Activated T-helper 2 cell treated with anti-CD3 and anti-CD28 coated beads, Interferon-gamma antibody, Interleukin-2, Interleukin-4, amounts not matched to agents 10 μg/mL and 5 μg/mL and 100 μg/mL, durations not matched to agents 14 hours and 24 hours and 36 hours (primary cell): ENCODE results near the gene CAMK2B. TPM values are rescaled to one million over a fixed set of nuclear protein-coding genes. Genes with fewer than 3 reads are reported as not detected.

ENCODE experiments used
- DNase-seq: peaks from one replicate; pipeline ENCODE4 v3.0.0; 2021; ENCODE audit warnings: low spot score
- H3K27ac Mint-ChIP-seq: one replicate; pipeline ENCODE4 v1.8.0; 2021; ENCODE audit warnings: mixed read lengths
- H3K27me3 Mint-ChIP-seq: one replicate; pipeline ENCODE4 v1.8.0; 2021; ENCODE audit warnings: low read depth, mixed read lengths
- H3K36me3 Mint-ChIP-seq: one replicate; pipeline ENCODE4 v1.8.0; 2021; ENCODE audit warnings: low read depth, mixed read lengths
- H3K4me1 Mint-ChIP-seq: one replicate; pipeline ENCODE4 v1.8.0; 2021; ENCODE audit warnings: low read depth, mixed read lengths
- H3K4me3 Mint-ChIP-seq: one replicate; pipeline ENCODE4 v1.8.0; 2021; ENCODE audit warnings: low read depth, mild to moderate bottlenecking, moderate library complexity, mixed read lengths
- H3K9me3 Mint-ChIP-seq: one replicate; pipeline ENCODE4 v1.8.0; 2021; ENCODE audit warnings: mixed read lengths
- intact Hi-C: fragments of 100-400 bp; cut with micrococcal nuclease; formaldehyde crosslinking; loops from one replicate; pipeline ENCODE4 v1.15.1; 2023
- total RNA-seq: library from RNA; stranded (reverse); gene quantifications from 2 replicates; pipeline ENCODE4 v1.2.3, GENCODE V29; 2022

Gene CAMK2B
- total RNA-seq, 1 donor from 2014 or later, result 1.9 TPM

DNA sequence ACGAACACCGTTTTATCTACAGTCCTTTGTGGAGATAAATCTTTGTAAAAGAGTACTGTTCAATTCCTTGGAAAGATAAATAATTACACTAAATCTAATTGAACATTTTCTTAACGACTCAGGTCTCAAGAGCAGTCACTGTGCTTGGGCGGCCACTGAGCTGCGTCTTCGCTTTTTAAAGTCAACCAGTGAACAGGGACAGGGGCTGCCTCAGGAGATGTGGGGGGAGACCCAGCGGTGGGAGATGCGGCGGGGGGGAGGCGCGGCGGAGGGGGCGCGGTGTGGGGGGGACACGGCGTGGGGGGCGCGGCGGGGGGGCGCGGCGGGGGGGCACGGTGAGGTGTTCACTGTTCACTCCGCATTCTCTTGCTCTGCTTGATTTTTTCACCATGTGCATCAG lies 39.8 kb downstream of the CAMK2B start:
- Mint-ChIP-seq H3K27ac (no peak overlapping the region), H3K9me3 (no peaks in the 10 kb centered on the region), H3K4me3 (no peak overlapping the region), H3K27me3 (peaks cover 2% of the 10 kb centered on the region), H3K36me3 (no peaks in the 10 kb centered on the region), H3K4me1 (no peaks in the 10 kb centered on the region)
- no peak for DNase-seq
- intact Hi-C loops, result no loop called here

DNA sequence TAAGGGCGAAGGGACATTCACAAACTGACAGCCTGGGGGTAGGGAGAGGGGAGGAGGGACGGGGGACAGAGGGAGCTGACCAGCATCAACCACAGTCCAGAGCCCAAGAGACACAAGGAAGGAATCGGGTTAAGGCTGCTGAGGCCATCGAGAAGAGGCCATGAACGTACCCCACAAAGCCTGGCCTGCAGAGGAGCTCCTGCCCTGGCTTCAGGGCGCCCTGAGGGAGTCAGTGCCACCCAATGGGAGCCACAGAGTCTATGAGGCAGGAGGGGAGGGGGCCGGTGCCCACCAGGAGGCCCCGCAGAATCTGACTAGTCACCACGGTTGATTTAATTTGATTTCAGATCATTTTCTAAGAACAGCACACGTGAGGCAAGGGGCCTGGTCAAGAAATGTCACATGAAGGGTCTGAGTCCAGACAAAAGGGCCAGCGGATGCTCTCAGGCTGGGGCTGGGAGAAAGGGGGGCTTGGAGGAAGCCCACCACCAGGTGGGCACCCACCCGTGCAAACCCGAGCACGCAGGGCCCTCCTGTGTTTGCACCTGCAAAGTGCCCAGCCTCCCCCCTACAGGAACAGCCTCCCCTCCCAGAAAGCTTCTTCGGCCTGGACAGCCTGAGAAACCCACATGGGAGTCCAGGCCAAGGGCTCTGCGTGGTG lies 40.4 kb downstream of the CAMK2B start:
- intact Hi-C loops, result no loop called here
- Mint-ChIP-seq H3K4me1 (no peaks in the 10 kb centered on the region), H3K4me3 (no peak overlapping the region), H3K27me3 (no peaks in the 10 kb centered on the region), H3K36me3 (no peaks in the 10 kb centered on the region), H3K9me3 (no peaks in the 10 kb centered on the region), H3K27ac (no peak overlapping the region)
- no peak for DNase-seq

DNA sequence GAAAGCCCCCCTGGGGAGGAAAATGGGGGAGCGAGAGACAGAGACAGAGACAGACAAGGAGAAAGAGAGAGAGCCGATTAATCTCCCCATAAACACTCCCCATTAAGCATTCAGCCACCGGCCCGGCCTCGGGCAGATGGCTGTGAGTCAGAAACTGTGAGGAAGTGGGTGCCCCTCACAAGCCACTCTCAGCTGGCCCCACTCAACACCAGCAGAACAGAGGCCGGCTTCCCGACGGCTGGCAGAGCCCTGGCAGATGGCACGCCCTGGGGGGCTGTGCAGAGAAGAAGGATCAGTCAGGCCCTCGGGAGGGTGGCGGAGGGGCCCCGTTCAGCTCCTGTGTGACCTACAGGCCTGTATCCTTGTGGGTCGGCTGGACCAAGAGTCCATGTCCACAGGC lies 41.2 kb downstream of the CAMK2B start:
- no peak for DNase-seq
- Mint-ChIP-seq H3K9me3 (no peaks in the 10 kb centered on the region), H3K4me1 (no peaks in the 10 kb centered on the region), H3K4me3 (no peak overlapping the region), H3K27me3 (no peaks in the 10 kb centered on the region), H3K36me3 (no peaks in the 10 kb centered on the region), H3K27ac (no peak overlapping the region)
- intact Hi-C loops, result no loop called here

DNA sequence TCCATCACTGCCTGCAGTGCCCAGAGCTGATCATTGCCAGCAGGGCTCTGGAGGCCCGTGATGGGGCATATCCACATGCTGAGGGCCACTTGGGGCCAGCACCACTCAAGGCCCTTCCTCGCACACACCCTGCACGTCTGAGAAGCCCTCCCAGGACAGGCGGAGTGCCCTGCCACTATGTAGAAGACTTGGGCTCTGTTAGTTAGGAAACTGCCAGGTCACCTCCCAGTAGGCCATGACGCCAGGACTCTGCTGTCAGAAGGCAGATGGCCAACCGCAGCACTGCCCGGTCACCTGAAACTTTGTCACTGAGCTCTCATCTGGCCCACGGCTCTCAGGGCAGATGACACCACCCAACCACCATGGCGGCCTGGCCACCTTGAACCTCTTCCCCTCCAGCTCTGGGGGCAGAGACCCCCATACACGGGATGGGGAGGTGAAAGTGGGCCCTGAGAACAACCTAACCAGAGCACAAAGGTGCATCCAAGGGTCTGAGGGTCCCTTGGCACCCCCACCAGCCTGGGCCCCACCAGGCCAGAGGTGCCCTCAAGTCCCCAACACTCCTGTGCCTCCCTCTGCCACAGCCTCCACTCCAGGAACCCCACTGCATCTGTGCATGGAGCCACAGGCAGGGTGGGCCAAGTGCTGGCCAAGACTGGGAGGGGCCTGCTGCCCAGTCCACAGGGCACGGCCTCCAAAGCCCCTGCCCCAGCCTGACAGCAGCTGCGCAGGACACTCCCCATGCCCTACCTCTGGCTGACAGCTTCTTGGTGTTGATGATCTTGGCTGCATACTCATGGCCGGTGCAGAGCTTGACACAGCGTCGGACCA lies 41.8 kb downstream of the CAMK2B start:
- intact Hi-C loops, result no loop called here
- Mint-ChIP-seq H3K27ac (no peak overlapping the region), H3K9me3 (no peaks in the 10 kb centered on the region), H3K4me1 (no peaks in the 10 kb centered on the region), H3K27me3 (no peaks in the 10 kb centered on the region), H3K4me3 (no peak overlapping the region), H3K36me3 (no peaks in the 10 kb centered on the region)
- DNase-seq, result no peak

DNA sequence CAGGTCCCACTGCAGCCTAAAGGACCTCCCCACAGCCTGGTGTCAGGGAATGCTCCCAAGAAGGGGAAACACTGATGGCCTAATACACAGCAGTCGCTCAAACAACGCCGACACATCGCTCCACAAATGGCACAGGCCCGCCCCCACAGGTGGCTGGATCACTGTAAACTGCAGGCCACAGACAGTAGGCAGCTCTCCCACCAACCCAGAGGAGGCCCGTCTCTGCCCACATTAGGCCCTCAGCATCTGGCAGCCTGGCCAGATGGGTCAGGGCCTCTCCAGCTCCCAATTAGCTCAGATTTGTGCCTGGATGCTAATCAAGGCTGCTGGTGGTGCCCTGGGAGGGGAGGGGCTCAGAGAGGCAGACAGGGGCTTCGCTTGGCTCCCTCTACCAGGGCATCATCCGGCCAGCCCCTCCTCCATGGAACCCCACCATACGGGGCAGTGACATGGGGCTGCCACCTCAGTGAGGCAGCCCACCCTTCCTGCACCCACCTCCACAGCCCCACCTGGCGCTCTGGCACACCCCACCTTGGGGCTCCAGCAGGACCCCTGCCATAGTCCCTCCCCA lies 42.7 kb downstream of the CAMK2B start:
- Mint-ChIP-seq H3K4me3 (no peak overlapping the region), H3K36me3 (no peaks in the 10 kb centered on the region), H3K9me3 (no peaks in the 10 kb centered on the region), H3K27ac (no peak overlapping the region), H3K27me3 (no peaks in the 10 kb centered on the region), H3K4me1 (no peaks in the 10 kb centered on the region)
- intact Hi-C loops, result no loop called here
- no peak for DNase-seq

DNA sequence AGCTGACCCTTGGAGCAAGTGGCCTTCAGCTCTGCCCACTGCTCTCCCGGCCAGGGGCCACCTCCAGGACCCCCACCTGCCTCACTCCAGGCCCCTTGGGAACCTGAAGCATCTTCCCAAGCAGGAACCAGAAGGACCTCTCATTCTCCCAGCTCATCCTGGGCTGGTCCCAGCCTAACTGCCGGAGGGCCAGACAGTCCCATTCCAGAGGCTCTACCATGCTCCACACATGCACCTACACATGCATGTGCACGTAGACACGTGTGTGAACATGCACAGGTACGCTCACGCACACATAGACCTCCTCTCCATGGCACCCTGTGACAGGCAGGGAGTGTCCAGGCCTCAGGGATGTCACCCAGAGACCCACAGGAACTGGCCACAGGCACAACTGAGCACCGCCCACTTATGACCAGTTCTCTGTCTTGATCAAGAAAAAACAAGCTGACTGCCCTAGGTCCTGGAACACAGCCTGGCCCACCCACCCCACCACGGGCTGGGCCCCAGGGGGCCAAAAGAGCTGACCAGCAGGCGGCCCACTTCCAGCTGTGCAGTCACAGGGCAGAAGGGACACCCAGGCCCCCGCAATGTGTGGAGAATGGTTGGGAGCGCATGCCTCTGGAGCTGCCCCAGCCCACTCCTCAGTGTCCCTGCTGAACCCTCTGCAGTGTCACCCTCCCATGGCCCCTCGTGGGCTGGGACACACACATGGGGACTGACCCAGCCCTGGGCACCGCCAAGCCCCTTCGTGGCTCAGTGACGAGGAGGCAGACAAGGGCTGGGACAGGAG lies 43.4 kb downstream of the CAMK2B start:
- intact Hi-C loops, result no loop called here
- Mint-ChIP-seq H3K27ac (no peak overlapping the region), H3K4me1 (no peaks in the 10 kb centered on the region), H3K9me3 (no peaks in the 10 kb centered on the region), H3K4me3 (no peak overlapping the region), H3K27me3 (no peaks in the 10 kb centered on the region), H3K36me3 (no peaks in the 10 kb centered on the region)
- no peak for DNase-seq

DNA sequence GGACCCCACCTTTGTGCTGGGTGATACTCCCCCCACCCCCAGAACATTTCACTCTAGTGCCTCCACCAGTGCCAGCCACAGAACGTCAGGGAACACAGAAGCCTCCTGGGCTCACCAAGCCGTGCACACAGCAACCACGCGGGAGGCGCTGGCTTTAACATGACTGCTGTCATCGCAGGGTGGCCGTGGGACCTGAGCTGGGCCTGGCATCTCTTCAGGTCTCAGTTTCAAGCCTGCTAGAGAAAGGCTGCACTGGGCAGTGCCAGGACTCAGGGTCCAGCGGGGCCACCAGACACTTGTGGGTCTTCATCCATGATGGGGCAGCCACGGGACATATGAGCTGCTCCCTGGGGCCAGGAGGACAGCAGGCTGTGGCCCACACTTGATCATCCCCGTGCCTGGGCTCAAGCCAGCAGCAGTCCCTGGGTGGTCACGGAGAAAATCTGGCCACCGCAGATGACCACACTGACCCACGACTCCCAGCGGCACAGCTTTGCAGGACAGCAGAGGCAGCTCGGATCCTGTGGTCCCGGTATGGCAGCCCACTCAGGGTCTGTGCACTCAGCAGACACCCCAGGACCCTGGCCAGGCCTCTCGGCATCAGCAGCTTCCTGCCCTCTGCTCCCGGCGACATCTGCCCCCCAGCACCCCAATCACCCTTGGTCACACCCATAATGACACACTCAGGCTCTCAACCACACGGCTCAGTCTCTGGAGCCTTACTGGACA lies 44.2 kb downstream of the CAMK2B start:
- no peak overlapping the region for H3K4me3 Mint-ChIP-seq
- H3K27me3 Mint-ChIP-seq, result no peaks in the 10 kb centered on the region
- intact Hi-C loops, result no loop called here
- no peak overlapping the region for H3K27ac Mint-ChIP-seq
- H3K36me3 Mint-ChIP-seq, result no peaks in the 10 kb centered on the region
- H3K4me1 Mint-ChIP-seq, result no peaks in the 10 kb centered on the region
- DNase-seq, result no peak
- no peaks in the 10 kb centered on the region for H3K9me3 Mint-ChIP-seq

DNA sequence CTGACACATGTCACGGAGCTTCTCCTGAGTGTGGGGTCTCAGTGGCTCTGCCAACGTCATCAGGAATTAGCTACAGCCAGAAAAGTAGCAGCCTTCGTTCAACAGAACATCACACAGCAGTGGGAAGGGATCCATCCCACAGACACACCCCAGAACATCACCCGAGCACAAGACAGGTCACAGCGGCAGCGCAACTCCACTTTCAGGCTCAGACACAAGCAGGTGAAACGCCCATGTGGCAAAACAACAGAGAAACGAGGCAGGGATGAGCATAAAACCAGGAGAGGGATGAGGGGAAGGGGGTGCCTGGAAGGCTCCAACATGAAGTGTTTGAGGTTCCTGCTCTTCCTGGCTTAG lies 44.8 kb downstream of the CAMK2B start:
- no peak overlapping the region for H3K4me3 Mint-ChIP-seq
- H3K9me3 Mint-ChIP-seq, result no peaks in the 10 kb centered on the region
- intact Hi-C loops, result no loop called here
- no peak for DNase-seq
- H3K27me3 Mint-ChIP-seq, result no peaks in the 10 kb centered on the region
- no peaks in the 10 kb centered on the region for H3K4me1 Mint-ChIP-seq
- no peaks in the 10 kb centered on the region for H3K36me3 Mint-ChIP-seq
- no peak overlapping the region for H3K27ac Mint-ChIP-seq

DNA sequence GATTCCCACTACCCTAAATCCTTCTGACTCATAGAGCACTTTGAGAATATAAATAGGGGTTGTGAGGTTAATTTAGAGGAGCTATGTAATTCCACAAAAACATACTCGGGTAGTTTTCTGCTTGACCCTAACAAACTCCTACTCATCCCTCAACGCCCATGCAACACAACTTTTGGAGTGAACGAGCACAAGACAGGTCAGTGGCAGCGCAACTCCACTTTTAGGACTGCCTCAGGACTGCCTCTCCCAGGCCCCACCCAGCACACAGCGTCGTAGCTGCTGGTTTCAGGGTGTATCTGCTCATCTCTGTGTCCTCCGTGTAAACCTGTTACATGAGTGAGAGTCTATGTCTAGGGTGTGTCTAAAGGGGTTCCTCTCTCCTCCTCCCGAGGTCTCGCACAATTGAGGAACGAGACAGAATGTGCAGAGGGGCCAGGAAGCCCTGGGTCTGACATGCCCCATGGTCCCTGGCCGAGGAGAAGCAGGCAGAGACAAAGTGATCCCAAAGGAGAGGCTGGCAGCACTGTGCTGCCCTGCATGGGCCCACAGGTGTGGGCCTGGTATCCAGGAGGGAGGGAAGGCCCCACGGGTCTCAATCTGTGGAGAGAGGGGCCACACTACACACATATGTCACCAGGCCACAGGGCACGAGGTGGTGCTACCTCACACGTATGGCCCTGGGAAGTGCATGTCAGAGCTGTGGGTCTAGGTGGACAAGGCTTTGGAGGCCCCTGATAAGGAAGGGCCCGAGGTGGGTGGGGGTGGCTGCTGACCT lies 45.5 kb downstream of the CAMK2B start:
- DNase-seq, result no peak
- Mint-ChIP-seq H3K27ac (no peak overlapping the region), H3K4me3 (no peak overlapping the region), H3K36me3 (no peaks in the 10 kb centered on the region), H3K27me3 (no peaks in the 10 kb centered on the region), H3K9me3 (no peaks in the 10 kb centered on the region), H3K4me1 (no peaks in the 10 kb centered on the region)
- intact Hi-C loops, result no loop called here

DNA sequence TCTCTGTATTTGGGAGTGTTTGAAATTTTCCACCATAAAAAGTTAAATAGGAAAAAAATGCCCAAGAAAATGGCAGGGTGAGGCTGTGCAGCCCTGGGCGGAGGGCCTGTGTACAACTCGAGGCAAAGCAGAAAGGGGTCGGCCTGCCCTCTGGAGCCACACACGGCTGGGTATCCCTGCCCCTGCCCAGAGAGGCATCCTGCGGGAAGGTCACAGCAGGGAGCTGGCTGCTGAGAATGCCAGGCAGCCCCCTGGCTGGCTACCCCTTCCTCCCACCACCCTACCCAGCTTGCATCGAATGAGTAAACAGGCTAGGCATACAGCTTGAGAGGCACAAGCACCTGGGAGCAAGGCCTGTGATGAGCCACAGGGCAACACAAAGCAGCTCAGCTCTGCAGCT lies 46.1 kb downstream of the CAMK2B start:
- Mint-ChIP-seq H3K4me3 (no peak overlapping the region), H3K27ac (no peak overlapping the region), H3K27me3 (no peaks in the 10 kb centered on the region), H3K4me1 (no peaks in the 10 kb centered on the region), H3K36me3 (no peaks in the 10 kb centered on the region), H3K9me3 (no peaks in the 10 kb centered on the region)
- intact Hi-C loops, result no loop called here
- DNase-seq, result no peak

DNA sequence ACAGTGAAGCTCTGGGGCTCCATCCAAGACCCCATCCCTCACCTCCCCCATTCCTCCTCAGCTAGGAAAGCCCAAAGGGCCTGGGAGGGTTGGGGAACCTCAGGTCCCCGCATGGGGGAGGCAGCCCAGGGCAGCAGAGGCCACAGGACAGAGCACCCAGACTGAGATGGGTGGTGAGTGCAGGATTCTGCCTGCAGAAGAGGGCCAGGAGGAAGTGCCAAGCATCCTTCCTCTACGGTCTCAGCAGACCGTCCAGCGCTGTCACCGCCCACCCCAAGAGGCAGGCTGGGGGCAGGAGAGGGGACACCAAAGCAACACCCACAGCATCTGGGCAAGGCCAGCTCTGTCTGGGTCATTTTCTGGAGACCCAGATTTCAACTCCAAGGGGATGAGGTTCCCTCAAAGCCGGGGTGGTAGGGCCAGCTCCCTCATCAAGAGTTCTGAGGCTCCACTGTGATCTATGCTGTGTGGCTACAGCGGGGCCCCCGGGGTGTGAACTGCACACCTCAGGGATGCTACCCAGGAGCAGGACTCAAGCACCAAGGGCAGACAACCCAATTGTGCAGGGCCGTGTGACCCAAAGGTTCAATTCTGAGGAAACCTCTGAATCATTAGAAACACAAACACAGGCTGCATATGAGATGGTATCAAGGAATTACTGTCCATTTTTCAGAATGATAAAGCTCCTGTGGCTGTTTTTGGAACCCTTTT lies 46.8 kb downstream of the CAMK2B start:
- Mint-ChIP-seq H3K27me3 (no peaks in the 10 kb centered on the region), H3K27ac (no peak overlapping the region), H3K9me3 (no peaks in the 10 kb centered on the region), H3K4me1 (no peaks in the 10 kb centered on the region), H3K4me3 (no peak overlapping the region), H3K36me3 (no peaks in the 10 kb centered on the region)
- DNase-seq, result no peak
- intact Hi-C loops, result no loop called here
